Astrocyte (in vitro differentiated cells and primary cell): Measurements from ENCODE around the gene HYOU1.

Experiments used
- CTCF ChIP-seq: IDR thresholded peaks from 2 replicates; pipeline ENCODE4 v1.5.1; 2011; ENCODE audit warnings: low read depth, mild to moderate bottlenecking, inconsistent platforms, low read length, moderate library complexity; ENCODE audit not compliant: insufficient read depth
- EZH2 ChIP-seq: IDR thresholded peaks from 2 replicates; pipeline ENCODE4 v1.6.1; 2012; ENCODE audit warnings: mild to moderate bottlenecking, low read length, inconsistent platforms; ENCODE audit not compliant: insufficient read depth

GRCh38 chr11:119052163-119052814 is 4.7 kb downstream of the HYOU1 start:
- no peak for TF ChIP-seq CTCF
- TF ChIP-seq EZH2, result no peak
